Measurements from ENCODE around the gene RPS3.

The RPS3 gene

DNA sequence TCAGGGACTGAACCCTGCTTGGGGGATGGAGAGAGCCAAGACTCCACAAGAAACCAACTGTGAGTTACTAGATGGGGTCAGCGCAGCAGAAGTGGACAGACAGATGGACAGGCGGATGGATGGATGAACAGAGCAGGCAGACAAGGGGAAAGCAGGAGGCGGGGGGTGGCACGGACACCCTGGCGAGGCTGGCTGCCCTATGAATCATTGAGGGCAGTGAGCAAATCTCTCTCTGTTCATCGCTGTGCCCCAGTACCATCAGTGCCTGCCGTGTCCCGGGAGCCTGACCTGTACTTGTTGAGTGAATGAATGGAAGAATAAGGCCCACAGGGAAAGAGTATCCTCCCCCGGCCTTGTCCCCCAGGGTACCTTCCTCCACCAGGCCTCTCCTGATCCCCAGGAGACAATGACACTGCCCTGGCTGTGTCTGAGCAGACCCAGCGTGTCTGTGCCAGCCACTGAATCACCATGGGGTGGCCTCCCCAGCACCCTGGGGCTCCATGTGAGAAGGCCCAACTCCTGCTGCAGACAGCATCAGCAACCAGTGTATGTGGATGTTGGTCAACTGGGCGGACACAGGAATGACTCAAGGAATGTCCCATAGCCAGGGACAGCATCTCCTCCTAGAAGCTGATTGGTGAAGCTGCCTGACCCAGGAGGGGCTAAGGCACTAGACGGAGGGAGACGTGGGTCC lies 38.8 kb downstream of the RPS3 start:
- DNase-seq: no peak

DNA sequence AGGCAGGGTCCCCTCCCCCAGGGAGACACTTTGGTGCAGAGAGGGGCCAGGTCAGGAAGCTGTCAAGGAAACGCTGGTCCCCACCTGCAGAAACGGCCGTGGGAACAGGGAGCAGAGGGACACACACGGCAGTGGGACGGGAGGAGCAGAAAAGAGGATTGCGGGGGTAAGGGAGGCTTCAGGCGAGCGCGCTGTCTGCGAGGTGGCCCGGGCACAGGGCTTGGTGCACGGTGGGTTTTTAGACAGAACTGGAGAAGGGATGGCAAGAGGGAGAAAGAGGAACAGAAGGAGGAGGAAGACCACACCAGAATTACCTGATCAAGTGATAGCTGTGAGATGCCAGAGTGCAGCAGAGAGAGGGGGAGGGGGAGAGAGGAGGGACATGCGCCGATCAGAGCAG lies 39.7 kb downstream of the RPS3 start:
- DNase-seq: no peak

DNA sequence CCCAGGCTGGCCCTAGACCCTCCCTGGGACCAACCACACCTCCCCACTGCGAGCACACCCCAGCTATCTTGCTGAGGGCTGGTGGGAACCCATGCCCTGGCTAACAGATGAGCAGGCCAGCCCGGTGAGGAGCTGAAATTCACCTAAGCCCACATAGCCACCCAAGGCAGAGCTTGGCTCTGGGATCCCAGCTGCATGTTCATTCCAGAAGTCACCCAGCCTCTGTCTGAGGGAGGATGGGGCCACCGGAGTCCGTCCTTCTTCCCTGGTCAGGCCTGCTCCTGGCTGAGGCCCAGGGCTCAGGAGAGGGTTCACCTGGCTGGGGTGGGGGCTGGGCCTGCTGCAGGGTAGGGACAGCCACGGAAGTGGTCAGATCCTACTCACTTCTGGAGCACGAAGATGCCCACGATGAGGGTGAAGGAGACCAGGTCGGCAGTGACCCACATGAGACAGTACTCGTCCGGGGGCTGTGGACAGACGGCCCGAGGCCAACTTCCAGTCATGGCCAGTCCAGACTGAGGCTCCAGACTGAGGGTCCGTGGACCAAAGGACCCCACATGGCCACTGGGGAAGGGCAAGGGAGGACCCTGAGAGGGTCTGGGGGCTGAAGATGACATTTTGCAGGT lies 40.3 kb downstream of the RPS3 start:
- no peak for DNase-seq

DNA sequence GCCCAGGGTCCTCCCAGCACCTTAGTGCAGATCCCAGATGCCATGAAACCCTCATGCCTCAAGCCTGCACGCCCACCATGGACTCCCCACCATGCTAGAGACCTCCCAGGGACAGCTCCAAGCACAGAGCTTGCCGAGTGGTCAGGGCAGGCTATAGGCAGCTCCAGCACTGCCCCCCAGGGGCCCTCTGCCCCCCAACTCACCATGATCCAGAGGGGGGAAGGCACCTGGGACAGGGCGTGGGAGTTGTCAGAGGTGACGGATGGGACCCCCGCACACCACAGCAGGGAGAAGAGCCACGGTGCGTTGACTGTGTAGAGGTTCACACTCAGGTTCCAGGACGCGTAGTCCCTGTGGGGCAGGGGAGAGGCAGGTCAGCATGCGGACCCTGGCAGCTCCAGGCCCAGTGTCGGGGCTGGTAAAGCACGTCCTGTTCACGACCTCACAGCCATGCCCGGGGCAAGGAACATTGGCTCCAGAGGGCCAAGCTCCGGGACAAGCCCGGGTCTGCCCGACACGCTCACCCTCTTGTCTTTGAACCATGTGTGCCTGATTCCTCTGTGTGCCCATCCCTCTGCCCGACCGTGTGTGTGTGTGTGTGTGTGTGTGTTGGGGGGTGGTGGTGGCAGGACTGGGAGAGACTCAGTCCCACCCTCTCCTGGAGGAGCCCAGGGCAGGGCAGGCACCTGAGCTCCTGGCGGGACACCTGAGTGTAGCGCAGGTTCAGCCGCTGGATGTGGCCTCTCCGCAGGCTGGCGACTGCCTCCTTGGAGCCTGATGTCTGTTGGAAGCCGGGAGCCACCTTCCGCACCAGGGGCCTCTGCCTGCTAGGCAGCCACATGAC lies 41.9 kb downstream of the RPS3 start:
- DNase-seq: no peak

DNA sequence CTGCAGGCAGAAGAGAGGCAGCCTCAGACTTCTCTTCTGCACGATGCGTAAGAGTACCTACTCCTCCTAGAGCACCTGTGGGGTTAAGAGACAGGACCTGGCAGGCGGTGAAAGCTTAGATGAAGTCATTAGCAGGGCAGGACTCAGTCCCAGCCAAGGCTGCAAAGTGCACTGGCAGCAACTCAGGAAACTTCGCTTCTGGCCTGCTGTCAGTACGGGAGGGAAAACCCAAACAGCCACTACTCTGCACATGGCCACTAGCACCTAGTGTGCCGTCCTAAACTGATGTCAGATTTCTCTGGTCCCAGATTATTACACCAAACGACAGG lies 42.5 kb downstream of the RPS3 start:
- DNase-seq: no peak

DNA sequence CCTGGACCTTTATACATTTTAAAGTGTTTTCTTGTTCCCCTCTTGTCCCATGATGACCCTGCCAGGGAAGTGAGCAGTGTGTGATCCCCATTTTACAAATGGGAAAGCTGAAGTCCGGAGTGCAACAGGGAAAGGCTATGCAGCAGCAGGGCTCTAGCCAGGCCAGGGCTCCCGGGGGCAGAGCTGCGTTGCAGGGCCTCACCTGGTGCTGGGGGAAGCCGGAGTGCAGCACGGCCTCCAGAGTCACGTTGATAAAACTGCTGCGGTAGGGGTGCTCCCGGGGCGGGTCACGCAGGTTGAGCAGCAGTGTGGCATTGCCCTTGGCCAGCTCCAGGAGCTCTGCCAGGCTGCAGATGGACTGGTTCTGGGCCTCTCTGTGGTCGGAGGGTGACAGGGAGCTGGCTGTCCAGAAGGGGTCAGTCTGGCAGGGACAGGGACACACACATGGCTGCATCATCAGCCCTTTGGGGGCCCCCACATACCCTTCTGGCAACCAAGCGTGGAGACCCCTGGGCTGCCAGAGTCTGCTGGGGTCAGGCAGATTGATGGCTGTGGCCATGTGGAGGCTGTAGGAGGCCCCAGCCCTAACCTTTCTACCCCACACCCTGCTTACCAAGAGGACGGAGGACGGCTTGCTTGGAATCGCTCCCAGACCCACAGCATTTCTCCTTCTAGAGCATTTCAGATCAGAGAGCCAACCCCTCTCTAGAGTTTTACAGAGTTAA lies 43.0 kb downstream of the RPS3 start:
- DNase-seq: no peak

DNA sequence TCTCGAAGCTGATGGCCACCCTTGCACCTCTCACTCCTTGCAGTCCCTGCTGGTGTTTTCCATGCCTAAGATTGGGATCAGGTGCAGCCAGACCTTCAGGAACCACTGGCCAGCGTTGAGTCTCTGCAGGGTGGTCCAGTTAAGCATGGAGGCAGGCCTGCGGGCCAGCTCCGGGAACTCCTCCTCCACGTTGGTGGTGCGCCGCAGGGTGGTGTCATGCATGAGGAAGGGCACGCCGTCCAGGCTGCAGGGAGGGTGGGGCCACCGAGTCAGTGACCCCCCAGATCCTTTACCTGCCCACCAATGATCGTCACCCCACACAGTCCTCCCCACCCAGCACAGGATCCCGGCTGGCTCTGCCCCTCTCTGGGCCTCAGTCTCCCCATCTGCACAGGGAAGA lies 43.7 kb downstream of the RPS3 start:
- no peak for DNase-seq

DNA sequence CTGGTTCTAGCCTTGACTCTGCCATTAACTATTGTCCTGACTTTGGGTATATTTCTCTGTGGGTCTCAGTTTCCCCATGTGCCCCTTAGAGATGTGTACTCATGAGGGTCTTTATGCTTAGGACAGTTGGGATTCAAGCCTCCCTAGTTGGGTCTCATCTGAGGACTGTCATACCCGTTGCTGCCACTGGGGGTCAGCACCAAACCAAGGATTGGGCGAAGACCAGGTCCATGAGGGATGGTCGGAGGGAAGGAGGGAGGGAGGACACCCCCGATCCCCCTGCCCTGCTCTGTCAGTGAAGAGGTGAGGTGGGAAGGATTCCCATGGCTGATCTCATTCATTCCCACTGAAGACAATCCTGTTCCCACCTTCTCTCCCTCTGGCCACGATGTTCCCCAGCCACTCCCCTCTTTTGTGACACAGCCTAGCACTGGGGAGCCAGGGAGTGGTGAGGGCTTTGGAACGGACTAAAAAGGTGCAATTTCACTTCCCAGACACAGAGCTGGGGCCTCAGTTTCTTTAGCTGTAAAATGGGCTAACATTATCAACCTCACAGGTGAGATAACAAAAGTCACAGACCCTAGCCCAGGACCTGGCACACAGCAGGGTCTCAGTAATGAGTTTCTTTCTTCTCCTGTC lies 46.1 kb downstream of the RPS3 start:
- DNase-seq: peak; percentile 33 to 63

DNA sequence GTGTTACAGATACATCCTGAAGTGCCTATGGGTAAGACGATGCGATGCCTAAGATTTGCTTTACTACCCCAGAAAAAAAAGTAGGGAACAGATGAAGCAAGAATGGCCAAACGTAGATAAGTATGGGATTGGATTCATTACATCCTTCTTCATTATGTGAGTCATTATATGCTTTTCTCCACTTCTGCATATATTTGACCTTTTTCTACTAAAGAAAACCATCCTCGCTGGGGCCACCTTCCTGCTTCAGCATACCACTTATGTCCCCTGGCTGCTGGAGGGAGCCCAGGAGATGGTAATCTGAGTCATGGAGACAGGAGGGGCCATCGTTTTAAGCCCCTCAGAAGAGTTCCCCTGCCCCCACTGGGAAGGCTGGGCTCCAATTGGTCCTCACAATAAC lies 48.1 kb downstream of the RPS3 start:
- peak in 1 of 2 experiments; percentile 16 for DNase-seq

DNA sequence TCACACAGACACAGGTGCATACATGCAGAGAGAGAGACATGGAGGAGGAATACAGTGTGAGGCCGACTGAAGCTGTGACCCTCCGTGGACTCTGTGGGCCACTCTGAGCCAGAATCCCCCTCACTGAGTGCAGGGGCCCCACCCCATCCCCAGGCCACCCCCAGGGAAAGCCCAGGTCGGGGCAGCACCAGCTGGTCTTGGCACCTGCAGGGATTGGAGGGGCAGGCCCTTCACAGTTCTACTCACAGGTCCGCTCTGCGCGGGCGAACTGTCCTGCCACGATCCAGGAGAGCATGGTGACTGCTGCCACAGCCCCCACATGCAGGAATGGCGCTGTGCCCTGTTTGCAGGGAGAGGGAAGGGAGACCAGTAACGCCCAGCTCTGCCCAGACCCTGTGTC lies 50.0 kb downstream of the RPS3 start:
- no peak for DNase-seq

DNA sequence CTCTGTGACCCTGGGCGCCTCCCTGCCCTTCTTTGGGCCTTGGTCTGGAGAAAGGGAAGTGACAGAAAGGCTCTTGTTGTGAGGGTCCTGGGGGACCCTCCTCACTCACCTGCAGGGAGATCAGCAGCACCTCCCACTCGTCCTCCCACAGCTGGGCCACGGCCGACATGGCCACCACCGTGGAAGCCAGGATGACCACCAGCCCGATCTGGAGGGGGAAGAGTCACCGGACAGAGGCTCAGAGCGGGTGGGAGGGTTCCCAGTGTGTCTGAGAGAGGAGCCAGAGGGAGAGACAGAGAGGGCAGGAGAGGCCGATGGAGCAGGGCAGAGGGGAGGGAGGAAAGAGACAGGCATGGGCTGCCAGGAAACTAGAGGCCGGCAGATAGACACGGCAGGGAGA lies 50.5 kb downstream of the RPS3 start:
- DNase-seq: no peak

DNA sequence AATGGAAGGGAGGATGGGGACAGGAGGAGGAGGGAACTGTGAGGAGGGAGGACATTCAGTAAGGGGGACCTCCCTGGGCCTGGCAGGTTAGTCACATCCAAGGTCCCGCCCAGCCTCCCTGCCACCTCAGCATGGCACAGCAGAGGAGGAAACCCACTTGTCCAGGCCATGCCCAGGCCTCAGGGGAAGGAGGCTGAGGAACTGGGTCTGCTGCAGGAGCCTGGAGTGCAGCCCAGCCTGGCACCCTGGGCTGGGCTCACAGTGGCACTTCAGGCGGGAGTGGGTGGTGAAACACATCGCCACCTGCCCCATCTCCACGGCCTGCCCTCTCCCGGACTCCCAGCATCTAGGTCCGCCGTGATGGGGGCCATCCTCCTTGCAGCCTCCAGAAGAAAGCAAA lies 50.9 kb downstream of the RPS3 start:
- DNase-seq: no peak

DNA sequence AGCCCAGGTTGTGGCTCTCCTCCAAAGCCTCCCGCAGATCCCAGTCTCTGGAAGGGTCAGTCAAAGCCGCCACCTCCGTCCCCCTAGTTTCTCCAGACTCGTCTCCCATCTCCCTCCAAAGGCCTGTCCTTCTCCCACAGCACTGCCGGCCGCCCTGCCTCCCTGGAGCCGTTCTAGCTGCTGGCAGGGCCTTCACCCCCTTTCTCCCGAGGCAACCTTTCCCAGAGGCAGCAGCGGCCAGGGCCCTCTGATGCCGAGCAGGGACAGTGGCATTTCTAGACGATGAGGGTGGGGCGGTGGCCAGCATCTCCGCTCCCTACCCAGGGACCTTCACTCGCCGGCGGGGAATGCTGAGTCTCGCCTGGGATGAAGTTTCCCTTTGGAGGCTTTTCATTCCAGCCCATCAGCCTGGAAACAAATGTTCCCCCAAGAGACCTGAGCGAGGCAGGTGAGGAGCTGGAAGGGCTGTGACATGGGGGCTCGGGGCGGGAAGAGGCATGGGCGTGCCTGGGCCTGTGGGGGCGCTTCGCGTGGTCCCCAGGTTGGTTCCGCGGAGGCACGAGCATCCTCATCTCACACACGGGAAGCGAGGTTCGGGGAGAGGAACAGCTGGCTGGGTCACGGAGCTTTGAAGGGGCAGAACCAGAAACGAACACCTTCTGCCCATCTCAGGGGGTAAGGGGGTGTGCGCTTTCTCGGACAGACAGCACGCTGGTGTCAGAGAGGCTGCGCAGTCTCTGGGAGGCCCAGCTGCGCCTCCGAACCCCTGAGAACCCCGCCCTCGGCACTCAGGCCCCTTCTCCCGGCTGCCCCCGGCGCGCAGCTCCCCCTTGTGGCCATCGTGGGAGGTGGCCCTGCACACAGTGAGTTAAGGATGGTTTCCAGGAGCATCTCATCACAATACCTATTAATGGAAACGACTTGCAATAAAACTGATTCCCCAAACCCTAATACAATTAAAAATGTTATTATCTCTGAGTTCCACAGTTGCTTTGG lies 51.8 kb downstream of the RPS3 start:
- no peak for DNase-seq

DNA sequence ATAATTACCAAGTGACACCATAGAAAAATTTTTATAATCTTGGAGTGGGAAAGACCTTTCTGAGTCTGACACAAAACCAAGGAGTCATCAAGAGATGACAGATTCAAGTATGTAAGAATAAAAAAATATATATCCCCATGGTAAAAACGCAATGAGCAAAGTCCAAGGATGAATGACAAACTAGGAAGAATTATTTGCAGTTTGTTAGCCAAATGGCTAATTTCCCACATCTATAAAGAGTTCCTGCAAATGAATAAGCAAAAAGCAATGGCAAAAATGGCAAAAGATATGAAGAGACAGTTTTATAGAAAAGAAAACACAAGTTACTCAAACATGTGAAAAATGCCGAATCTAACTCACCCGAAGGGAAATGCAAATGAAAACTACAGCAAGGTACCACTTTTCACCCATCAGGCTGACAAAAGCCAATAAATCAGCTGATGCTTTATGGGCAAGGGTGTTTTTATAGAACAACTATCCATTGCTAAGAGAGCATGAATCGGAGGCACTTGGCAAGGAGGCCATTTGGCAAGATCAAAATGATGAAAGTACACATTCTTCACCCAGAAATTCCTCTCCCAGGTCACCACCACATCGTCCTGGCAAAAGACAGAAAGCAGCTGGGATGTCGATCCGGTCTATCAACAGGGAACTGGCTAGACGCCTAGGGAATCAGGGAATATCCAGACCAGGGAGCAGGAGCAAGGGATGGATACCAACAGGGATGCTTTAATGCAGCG lies 54.8 kb downstream of the RPS3 start:
- DNase-seq: no peak

DNA sequence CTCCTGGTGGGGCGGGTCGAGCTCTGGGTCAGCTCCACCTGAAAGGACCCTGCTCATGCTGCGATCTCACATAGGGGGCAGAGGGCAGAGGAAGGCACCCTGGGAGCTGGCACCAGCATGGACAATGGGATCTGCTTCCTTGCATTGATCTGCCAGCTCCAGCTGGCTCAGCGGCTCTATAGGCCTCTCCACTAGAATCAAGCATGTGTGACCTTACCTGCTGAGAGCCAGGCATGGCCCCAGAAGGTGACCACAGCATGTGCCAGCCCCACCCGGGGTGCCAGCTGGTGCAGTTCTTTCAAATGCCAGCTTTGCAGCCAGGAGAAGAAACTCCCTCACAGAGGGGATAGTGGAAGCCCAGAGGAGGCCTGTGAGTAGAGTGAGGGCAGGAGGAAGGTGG lies 55.7 kb downstream of the RPS3 start:
- peak in 1 of 2 experiments; percentile 30 for DNase-seq
